PC-3 (cell line): Measurements from ENCODE around the gene OR6N1.

Experiments used
- EZH2 ChIP-seq: fragments of 300-600 bp; sonication (generic); IDR thresholded peaks from one replicate; pipeline ENCODE4 v1.6.1; 2017; ENCODE audit warnings: antibody characterized with exemption, mild to moderate bottlenecking, low read length; ENCODE audit not compliant: unreplicated experiment
- TF ChIP-seq, protein P1 (sequence below): fragments of 300-600 bp; sonication (generic); conservative IDR thresholded peaks from 2 replicates; pipeline ENCODE4 v1.5.1; 2017; ENCODE audit warnings: antibody characterized with exemption, low read depth, mild to moderate bottlenecking, low read length

DNA sequence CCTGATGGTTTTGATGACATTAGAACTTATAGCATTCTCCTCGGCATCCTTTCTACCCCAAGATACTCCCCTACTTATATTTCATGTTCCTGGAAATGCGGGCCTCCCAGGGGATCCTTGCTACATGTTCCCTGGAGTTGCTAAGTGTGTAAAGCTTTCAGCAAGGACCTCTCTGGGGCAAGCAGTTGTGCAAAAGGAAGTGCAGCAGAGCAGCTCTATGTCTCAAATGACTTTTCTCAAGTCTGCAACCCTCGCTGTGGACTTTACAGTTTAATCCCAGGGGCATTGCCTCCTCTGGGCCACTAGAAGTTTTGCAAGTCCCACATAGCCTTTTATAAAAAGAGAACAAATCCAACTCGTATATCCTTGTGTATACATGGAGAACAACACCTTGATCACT, 38.3 kb upstream of the OR6N1 start:
- TF ChIP-seq, protein P1, sequence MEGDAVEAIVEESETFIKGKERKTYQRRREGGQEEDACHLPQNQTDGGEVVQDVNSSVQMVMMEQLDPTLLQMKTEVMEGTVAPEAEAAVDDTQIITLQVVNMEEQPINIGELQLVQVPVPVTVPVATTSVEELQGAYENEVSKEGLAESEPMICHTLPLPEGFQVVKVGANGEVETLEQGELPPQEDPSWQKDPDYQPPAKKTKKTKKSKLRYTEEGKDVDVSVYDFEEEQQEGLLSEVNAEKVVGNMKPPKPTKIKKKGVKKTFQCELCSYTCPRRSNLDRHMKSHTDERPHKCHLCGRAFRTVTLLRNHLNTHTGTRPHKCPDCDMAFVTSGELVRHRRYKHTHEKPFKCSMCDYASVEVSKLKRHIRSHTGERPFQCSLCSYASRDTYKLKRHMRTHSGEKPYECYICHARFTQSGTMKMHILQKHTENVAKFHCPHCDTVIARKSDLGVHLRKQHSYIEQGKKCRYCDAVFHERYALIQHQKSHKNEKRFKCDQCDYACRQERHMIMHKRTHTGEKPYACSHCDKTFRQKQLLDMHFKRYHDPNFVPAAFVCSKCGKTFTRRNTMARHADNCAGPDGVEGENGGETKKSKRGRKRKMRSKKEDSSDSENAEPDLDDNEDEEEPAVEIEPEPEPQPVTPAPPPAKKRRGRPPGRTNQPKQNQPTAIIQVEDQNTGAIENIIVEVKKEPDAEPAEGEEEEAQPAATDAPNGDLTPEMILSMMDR: no peak
- no peak for TF ChIP-seq EZH2
